ENCODE data around the gene GPC6.

GPC6 gene

DNA sequence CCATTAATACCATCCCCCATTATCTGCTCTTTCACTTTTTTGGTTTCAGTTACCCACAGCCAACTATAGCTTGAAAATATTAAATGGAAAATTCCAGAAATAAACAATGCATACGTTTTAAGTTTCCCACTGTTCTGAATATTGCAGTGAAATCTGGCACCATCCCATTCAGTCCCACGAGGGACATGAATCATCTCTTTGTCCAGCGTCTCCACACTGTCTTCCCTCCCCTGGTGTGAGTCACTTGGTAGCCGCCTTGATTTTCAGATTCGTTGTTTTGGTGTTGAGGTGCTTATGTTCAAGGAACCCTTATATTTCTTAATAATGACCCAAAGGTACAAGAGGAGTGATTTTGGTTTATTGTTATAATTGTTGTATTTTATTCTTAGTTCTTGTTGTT is 1006.8 kb downstream of the GPC6 start:
- H3K4me1 ChIP-seq (ENCODE audit: insufficient read depth, low read length, severe bottlenecking): no peaks in the 10 kb centered on the region
- H3F3A ChIP-seq (ENCODE audit: insufficient read depth, low read length): no peaks in the 10 kb centered on the region
- H2AFZ ChIP-seq (ENCODE audit: low read length): no peak overlapping the region
- no peaks in the 10 kb centered on the region for H3K9me2 ChIP-seq (ENCODE audit: low read depth, low read length)
- no peaks in the 10 kb centered on the region for H3K27me3 ChIP-seq (ENCODE audit: insufficient read depth, low read length)
- no peaks in the 10 kb centered on the region for H4K20me1 ChIP-seq (ENCODE audit: insufficient read depth, low read length)
- H3K27ac ChIP-seq (ENCODE audit: low read depth, low read length, poor library complexity, severe bottlenecking): no peak overlapping the region
- no peak for TF ChIP-seq CTCF (IDR thresholded peaks at IDR 0.05; ENCODE audit: low read length)
- no peak for TF ChIP-seq EZH2 (IDR thresholded peaks at IDR 0.05; ENCODE audit: borderline replicate concordance, low read length)
- no peak overlapping the region for H3K9ac ChIP-seq (ENCODE audit: low read length)
- H3K36me3 ChIP-seq (ENCODE audit: insufficient read depth, low read length): no peaks in the 10 kb centered on the region
- no peak overlapping the region for H3K4me3 ChIP-seq (ENCODE audit: low read depth, low read length, poor library complexity, severe bottlenecking)
- H3K9me3 ChIP-seq (ENCODE audit: low read length): no peaks in the 10 kb centered on the region
- no peaks in the 10 kb centered on the region for H3K79me2 ChIP-seq (ENCODE audit: insufficient read depth, low read length)
- H3K4me2 ChIP-seq (ENCODE audit: low read length): no peak overlapping the region

- no peaks in the 10 kb centered on the region for H3K27me3 ChIP-seq (ENCODE audit: insufficient read depth, low read length)
- no peaks in the 10 kb centered on the region for H3K36me3 ChIP-seq (ENCODE audit: insufficient read depth, low read length)
- H3K27ac ChIP-seq (ENCODE audit: low read depth, low read length, poor library complexity, severe bottlenecking): no peak overlapping the region
- H3K79me2 ChIP-seq (ENCODE audit: insufficient read depth, low read length): no peaks in the 10 kb centered on the region
- H3K9me3 ChIP-seq (ENCODE audit: low read length): no peaks in the 10 kb centered on the region
- no peaks in the 10 kb centered on the region for H3K9me2 ChIP-seq (ENCODE audit: low read depth, low read length)
- H3K4me2 ChIP-seq (ENCODE audit: low read length): no peak overlapping the region
- H3K9ac ChIP-seq (ENCODE audit: low read length): no peak overlapping the region
- TF ChIP-seq EZH2 (IDR thresholded peaks at IDR 0.05; ENCODE audit: borderline replicate concordance, low read length) (no peak), CTCF (IDR thresholded peaks at IDR 0.05; ENCODE audit: low read length) (no peak)
- H3F3A ChIP-seq (ENCODE audit: insufficient read depth, low read length): no peaks in the 10 kb centered on the region
- no peak overlapping the region for H2AFZ ChIP-seq (ENCODE audit: low read length)
- H3K4me3 ChIP-seq (ENCODE audit: low read depth, low read length, poor library complexity, severe bottlenecking): no peak overlapping the region
- H4K20me1 ChIP-seq (ENCODE audit: insufficient read depth, low read length): no peaks in the 10 kb centered on the region
- no peaks in the 10 kb centered on the region for H3K4me1 ChIP-seq (ENCODE audit: insufficient read depth, low read length, severe bottlenecking)
Measured at GRCh38 chr13:94233837-94234236, 1007.2 kb downstream of the GPC6 start.

- H3K79me2 ChIP-seq (ENCODE audit: insufficient read depth, low read length): no peaks in the 10 kb centered on the region
- H3K4me3 ChIP-seq (ENCODE audit: low read depth, low read length, poor library complexity, severe bottlenecking): no peak overlapping the region
- no peaks in the 10 kb centered on the region for H3K9me2 ChIP-seq (ENCODE audit: low read depth, low read length)
- no peaks in the 10 kb centered on the region for H3K9me3 ChIP-seq (ENCODE audit: low read length)
- no peak overlapping the region for H3K4me2 ChIP-seq (ENCODE audit: low read length)
- H2AFZ ChIP-seq (ENCODE audit: low read length): no peak overlapping the region
- no peaks in the 10 kb centered on the region for H3K36me3 ChIP-seq (ENCODE audit: insufficient read depth, low read length)
- TF ChIP-seq CTCF (IDR thresholded peaks at IDR 0.05; ENCODE audit: low read length) (no peak), EZH2 (IDR thresholded peaks at IDR 0.05; ENCODE audit: borderline replicate concordance, low read length) (no peak)
- no peak overlapping the region for H3K27ac ChIP-seq (ENCODE audit: low read depth, low read length, poor library complexity, severe bottlenecking)
- no peaks in the 10 kb centered on the region for H4K20me1 ChIP-seq (ENCODE audit: insufficient read depth, low read length)
- no peaks in the 10 kb centered on the region for H3K27me3 ChIP-seq (ENCODE audit: insufficient read depth, low read length)
- no peaks in the 10 kb centered on the region for H3K4me1 ChIP-seq (ENCODE audit: insufficient read depth, low read length, severe bottlenecking)
- H3K9ac ChIP-seq (ENCODE audit: low read length): no peak overlapping the region
- H3F3A ChIP-seq (ENCODE audit: insufficient read depth, low read length): no peaks in the 10 kb centered on the region
Measured at GRCh38 chr13:94234738-94235137, 1008.1 kb downstream of the GPC6 start.

Data from OCI-LY1 (cell line).